HCT116 (cell line): ENCODE results near the gene OSBPL1A. TPM values are rescaled to one million over a fixed set of nuclear protein-coding genes. Genes with fewer than 3 reads are reported as not detected.

Source experiments
- ATAC-seq: fragments of 200-7000 bp; cut with Tn5 transposase; 2 replicates; pipeline ENCODE4 v1.9.1; 2020; ENCODE audit warnings: mild to moderate bottlenecking, moderate library complexity
- BruUV-seq: library from RNA; stranded (reverse); fragments of 400-500 nt; replicated peaks from 2 replicates; lab custom pipeline; 2021; lab: Mats Ljungman, UMichigan
- CTCF ChIA-PET: fragments of 300-600 bp; sonication (Branson Sonifier 250); formaldehyde crosslinking; loops from one replicate; lab custom pipeline; 2021; ENCODE audit warnings: antibody characterized with exemption; lab: Charles Lee
- POLR2A ChIA-PET: fragments of 300-600, 350-600 bp; sonication (Branson Sonifier 250); formaldehyde crosslinking; loops from one replicate; lab custom pipeline; 2021; ENCODE audit warnings: antibody characterized with exemption; lab: Charles Lee
- RAD21 ChIA-PET, 2 experiments: fragments of 300-600 bp; sonication (Branson Sonifier 250); formaldehyde crosslinking; loops; one replicate each; lab custom pipeline; 2023; ENCODE audit warnings: low total read pairs in 2 of 2; ENCODE audit not compliant: uncharacterized antibody in 2 of 2, unreplicated experiment in 2 of 2, low non-redundant PET in 1 of 2; lab: Charles Lee
- DNase-seq: peaks from one replicate; pipeline ENCODE4 v3.0.0-alpha.2; 2010; ENCODE audit warnings: low read depth, low spot score
- H2AFZ ChIP-seq: fragments of 200-600 bp; shearing (Covaris generic), sonication (generic); 2 replicates; pipeline ENCODE4 v1.6.1; 2017; ENCODE audit warnings: low read depth, mixed run types, mixed read lengths, antibody characterized with exemption, low read length; ENCODE audit not compliant: poor library complexity, severe bottlenecking
- H3K27ac ChIP-seq: 2 replicates; pipeline ENCODE4 v1.5.1; 2012; ENCODE audit warnings: low read depth, low read length
- H3K27me3 ChIP-seq: fragments of 200-600 bp; sonication (generic); 2 replicates; pipeline ENCODE4 v1.6.1; 2016; ENCODE audit warnings: mixed run types, low read length, mixed read lengths; ENCODE audit not compliant: insufficient read depth
- H3K36me3 ChIP-seq, 2 experiments: fragments of 200-500 bp in 1 of 2; fragments of 200-600 bp in 1 of 2; sonication (Bioruptor generic) in 1 of 2; sonication (generic) in 1 of 2; 2 replicates each; pipeline versions ENCODE4 v1.5.1 to v1.6.1; 2014 to 2016; ENCODE audit warnings: low read length in 2 of 2, inconsistent platforms in 1 of 2, mixed read lengths in 1 of 2, mixed run types in 1 of 2; ENCODE audit not compliant: insufficient read depth in 2 of 2, control insufficient read depth in 1 of 2
- H3K4me1 ChIP-seq, 2 experiments: fragments of 200-600 bp in 1 of 2; sonication (generic) in 1 of 2; 2 replicates each; pipeline versions ENCODE4 v1.5.1 to v1.6.1; 2012 to 2017; ENCODE audit warnings: low read length in 2 of 2, inconsistent platforms in 1 of 2, mild to moderate bottlenecking in 1 of 2, mixed read lengths in 1 of 2, mixed run types in 1 of 2, moderate library complexity in 1 of 2; ENCODE audit not compliant: insufficient read depth in 2 of 2, control insufficient read depth in 1 of 2
- H3K4me2 ChIP-seq: fragments of 200-600 bp; sonication (generic); 2 replicates; pipeline ENCODE4 v1.6.1; 2017; ENCODE audit warnings: mixed run types, low read length, mixed read lengths
- H3K4me3 ChIP-seq, 2 experiments: fragments of 200-600 bp in 1 of 2; sonication (generic) in 1 of 2; replicated peaks in 1 of 2; 2 replicates each; pipeline ENCODE4 v1.5.1; 2011 to 2016; ENCODE audit warnings: low read length in 2 of 2, control low read depth in 1 of 2, low read depth in 1 of 2, mild to moderate bottlenecking in 1 of 2, mixed read lengths in 1 of 2, mixed run types in 1 of 2
- H3K79me2 ChIP-seq: fragments of 200-600 bp; sonication (generic); 2 replicates; pipeline ENCODE4 v1.6.1; 2017; ENCODE audit warnings: mild to moderate bottlenecking, mixed run types, low read length, moderate library complexity, mixed read lengths; ENCODE audit not compliant: insufficient read depth
- H3K9ac ChIP-seq: fragments of 200-600 bp; sonication (generic); 2 replicates; pipeline ENCODE4 v1.6.1; 2016; ENCODE audit warnings: low read length, mixed read lengths
- H3K9me2 ChIP-seq: fragments of 200-600 bp; sonication (generic), shearing (Covaris generic); 2 replicates; pipeline ENCODE4 v1.6.1; 2017; ENCODE audit warnings: mixed run types, mild to moderate bottlenecking, moderate library complexity; ENCODE audit not compliant: insufficient read depth
- H3K9me3 ChIP-seq, 2 experiments: fragments of 200-500 bp in 1 of 2; fragments of 200-600 bp in 1 of 2; sonication (Bioruptor generic) in 1 of 2; sonication (generic) in 1 of 2; 2 replicates each; pipeline ENCODE4 v1.6.1; 2014 to 2017; ENCODE audit warnings: low read length in 2 of 2, mixed read lengths in 2 of 2, inconsistent platforms in 1 of 2, low read depth in 1 of 2, mild to moderate bottlenecking in 1 of 2, mixed run types in 1 of 2, moderate library complexity in 1 of 2; ENCODE audit not compliant: control insufficient read depth in 1 of 2, insufficient read depth in 1 of 2
- H4K20me1 ChIP-seq: fragments of 200-600 bp; sonication (generic), shearing (Covaris generic); 2 replicates; pipeline ENCODE4 v1.6.1; 2017; ENCODE audit warnings: mixed run types, mild to moderate bottlenecking, moderate library complexity; ENCODE audit not compliant: insufficient read depth
- CBX3 ChIP-seq: IDR thresholded peaks from 2 replicates; pipeline ENCODE4 v1.6.1; 2012; ENCODE audit warnings: low read depth
- EGR1 ChIP-seq: IDR thresholded peaks from 2 replicates; pipeline ENCODE4 v1.6.1; 2012; ENCODE audit warnings: low read depth
- ELF1 ChIP-seq: IDR thresholded peaks from 2 replicates; pipeline ENCODE4 v1.6.1; 2012; ENCODE audit warnings: low read depth, borderline replicate concordance
- EZH2 ChIP-seq: fragments of 200-600 bp; sonication (generic); IDR thresholded peaks from 2 replicates; pipeline ENCODE4 v1.6.1; 2017; ENCODE audit warnings: antibody characterized with exemption, mixed run types
- EZH2phosphoT487 ChIP-seq: fragments of 200-600 bp; IDR thresholded peaks from 2 replicates; pipeline ENCODE4 v1.6.1; 2018; ENCODE audit warnings: antibody characterized with exemption, borderline replicate concordance
- FOSL1 ChIP-seq: IDR thresholded peaks from 2 replicates; pipeline ENCODE4 v1.6.1; 2012; ENCODE audit warnings: low read depth
- JUND ChIP-seq: IDR thresholded peaks from 2 replicates; pipeline ENCODE4 v1.6.1; 2012
- POLR2A ChIP-seq: IDR thresholded peaks from 2 replicates; pipeline ENCODE4 v1.7.0; 2011; ENCODE audit warnings: borderline replicate concordance; ENCODE audit not compliant: insufficient read depth, insufficient read length; ENCODE audit errors: extremely low read depth
- POLR2AphosphoS5 ChIP-seq: IDR thresholded peaks from 2 replicates; pipeline ENCODE4 v1.6.1; 2011; ENCODE audit warnings: mild to moderate bottlenecking, low read depth, low read length, moderate library complexity
- RAD21 ChIP-seq: IDR thresholded peaks from 2 replicates; pipeline ENCODE4 v1.6.1; 2012; ENCODE audit warnings: low read depth, mild to moderate bottlenecking
- SP1 ChIP-seq: IDR thresholded peaks from 2 replicates; pipeline ENCODE4 v1.6.1; 2012; ENCODE audit warnings: low read depth
- ZFX ChIP-seq: fragments of 450-650 bp; IDR thresholded peaks from 2 replicates; pipeline ENCODE4 v1.6.1; 2017
- ZNF274 ChIP-seq: fragments of 200-500 bp; sonication (Bioruptor generic); IDR thresholded peaks from 2 replicates; pipeline ENCODE4 v1.6.1; 2014; ENCODE audit warnings: mild to moderate bottlenecking, low read depth, low read length, inconsistent platforms
- intact Hi-C: fragments of 100-400 bp; cut with micrococcal nuclease; formaldehyde crosslinking; loops from 2 replicates; pipeline ENCODE4 v1.10.0; 2022
- total RNA-seq: library from RNA; stranded (reverse); gene quantifications from one replicate; pipeline ENCODE4 v1.2.1, GENCODE V29; 2021; ENCODE audit not compliant: unreplicated experiment
- TF ChIP-seq, protein P1 (sequence below): IDR thresholded peaks from 2 replicates; pipeline ENCODE4 v1.6.1; 2011; ENCODE audit warnings: mild to moderate bottlenecking, low read length, moderate library complexity; ENCODE audit not compliant: insufficient replicate concordance; ENCODE audit errors: extremely low read depth
- TF ChIP-seq, protein P2 (sequence below), 3 experiments: fragments of 200-600 bp in 1 of 3; sonication (generic) in 1 of 3; IDR thresholded peaks in 2 of 3; conservative IDR thresholded peaks in 1 of 3; 2 replicates each; pipeline ENCODE4 v1.5.1; 2012 to 2017; ENCODE audit warnings: low read depth in 2 of 3, low read length in 2 of 3, antibody characterized with exemption in 1 of 3, borderline replicate concordance in 1 of 3, control low read depth in 1 of 3, mild to moderate bottlenecking in 1 of 3, mixed read lengths in 1 of 3, mixed run types in 1 of 3, moderate library complexity in 1 of 3; ENCODE audit not compliant: insufficient read depth in 1 of 3

The OSBPL1A gene
- total RNA-seq, 1 experiment from 2014 or later: 18.9 TPM

DNA sequence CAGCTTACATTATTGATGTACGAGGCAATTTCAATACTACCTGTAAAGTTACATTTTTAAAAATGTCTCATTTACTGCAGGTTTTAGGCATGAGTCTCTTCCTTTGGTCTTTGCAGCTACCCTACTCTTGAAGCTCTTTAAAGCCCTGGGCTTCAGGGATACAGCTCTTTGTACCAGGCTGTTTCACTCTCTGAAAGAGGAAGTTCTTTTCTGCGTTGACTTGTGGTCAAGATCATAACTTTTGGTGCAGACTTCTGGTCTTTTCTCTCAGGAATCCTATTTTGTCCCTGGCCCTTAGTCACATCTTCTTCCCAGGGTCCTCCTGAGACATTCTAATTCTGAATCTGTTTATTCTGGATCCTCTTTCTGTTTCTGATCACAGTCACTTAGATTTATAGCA lies 46.2 kb upstream of the OSBPL1A start:
- H3K36me3 ChIP-seq: peaks cover 29 to 54% of the 10 kb centered on the region in 2 experiments
- POLR2A ChIA-PET: no interaction called here
- RAD21 ChIA-PET: no interaction called here
- intact Hi-C loops: no loop called here
- H3K4me3 ChIP-seq: no peak overlapping the region
- H3K4me2 ChIP-seq: no peak overlapping the region
- ATAC-seq (no peak), DNase-seq (no peak)
- H2AFZ ChIP-seq: no peak overlapping the region
- TF ChIP-seq, protein P1, sequence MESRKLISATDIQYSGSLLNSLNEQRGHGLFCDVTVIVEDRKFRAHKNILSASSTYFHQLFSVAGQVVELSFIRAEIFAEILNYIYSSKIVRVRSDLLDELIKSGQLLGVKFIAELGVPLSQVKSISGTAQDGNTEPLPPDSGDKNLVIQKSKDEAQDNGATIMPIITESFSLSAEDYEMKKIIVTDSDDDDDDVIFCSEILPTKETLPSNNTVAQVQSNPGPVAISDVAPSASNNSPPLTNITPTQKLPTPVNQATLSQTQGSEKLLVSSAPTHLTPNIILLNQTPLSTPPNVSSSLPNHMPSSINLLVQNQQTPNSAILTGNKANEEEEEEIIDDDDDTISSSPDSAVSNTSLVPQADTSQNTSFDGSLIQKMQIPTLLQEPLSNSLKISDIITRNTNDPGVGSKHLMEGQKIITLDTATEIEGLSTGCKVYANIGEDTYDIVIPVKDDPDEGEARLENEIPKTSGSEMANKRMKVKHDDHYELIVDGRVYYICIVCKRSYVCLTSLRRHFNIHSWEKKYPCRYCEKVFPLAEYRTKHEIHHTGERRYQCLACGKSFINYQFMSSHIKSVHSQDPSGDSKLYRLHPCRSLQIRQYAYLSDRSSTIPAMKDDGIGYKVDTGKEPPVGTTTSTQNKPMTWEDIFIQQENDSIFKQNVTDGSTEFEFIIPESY: no peak
- TF ChIP-seq FOSL1 (no peak), JUND (no peak), EZH2phosphoT487 (no peak), EZH2 (no peak), POLR2A (no peak), ELF1 (no peak), ZNF274 (no peak), EGR1 (no peak), SP1 (no peak), CBX3 (no peak), RAD21 (no peak), ZFX (no peak), POLR2AphosphoS5 (no peak)
- TF ChIP-seq, protein P2, sequence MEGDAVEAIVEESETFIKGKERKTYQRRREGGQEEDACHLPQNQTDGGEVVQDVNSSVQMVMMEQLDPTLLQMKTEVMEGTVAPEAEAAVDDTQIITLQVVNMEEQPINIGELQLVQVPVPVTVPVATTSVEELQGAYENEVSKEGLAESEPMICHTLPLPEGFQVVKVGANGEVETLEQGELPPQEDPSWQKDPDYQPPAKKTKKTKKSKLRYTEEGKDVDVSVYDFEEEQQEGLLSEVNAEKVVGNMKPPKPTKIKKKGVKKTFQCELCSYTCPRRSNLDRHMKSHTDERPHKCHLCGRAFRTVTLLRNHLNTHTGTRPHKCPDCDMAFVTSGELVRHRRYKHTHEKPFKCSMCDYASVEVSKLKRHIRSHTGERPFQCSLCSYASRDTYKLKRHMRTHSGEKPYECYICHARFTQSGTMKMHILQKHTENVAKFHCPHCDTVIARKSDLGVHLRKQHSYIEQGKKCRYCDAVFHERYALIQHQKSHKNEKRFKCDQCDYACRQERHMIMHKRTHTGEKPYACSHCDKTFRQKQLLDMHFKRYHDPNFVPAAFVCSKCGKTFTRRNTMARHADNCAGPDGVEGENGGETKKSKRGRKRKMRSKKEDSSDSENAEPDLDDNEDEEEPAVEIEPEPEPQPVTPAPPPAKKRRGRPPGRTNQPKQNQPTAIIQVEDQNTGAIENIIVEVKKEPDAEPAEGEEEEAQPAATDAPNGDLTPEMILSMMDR (IDR thresholded peaks at IDR 0.05 in 2 of 3, conservative IDR thresholded peaks at IDR 0.05 in 1 of 3; ENCODE audit: borderline replicate concordance in 1 of 3, insufficient read depth in 1 of 3, low read depth in 2 of 3, low read length in 2 of 3): no peak
- CTCF ChIA-PET: interaction anchor here (1.4 to 2.0 kb wide), 2 partner anchors 10 to 16 kb away, joined by 4 to 7 read pairs; no protein-coding TSS in a partner anchor
- H3K9ac ChIP-seq: no peak overlapping the region
- no peaks in the 10 kb centered on the region for H3K4me1 ChIP-seq
- no TSS peak for BruUV-seq
- H3K9me3 ChIP-seq: no peaks in the 10 kb centered on the region
- H4K20me1 ChIP-seq: no peaks in the 10 kb centered on the region
- H3K79me2 ChIP-seq: no peaks in the 10 kb centered on the region
- no peak overlapping the region for H3K27ac ChIP-seq
- no peaks in the 10 kb centered on the region for H3K9me2 ChIP-seq
- H3K27me3 ChIP-seq: no peaks in the 10 kb centered on the region
